GM23248 (cell line): ENCODE data around the gene IQGAP2.

Experiments
- EZH2 ChIP-seq: fragments of 200-600 bp; sonication (generic); IDR thresholded peaks from 2 replicates; pipeline ENCODE4 v1.6.1; 2018; ENCODE audit warnings: antibody characterized with exemption, mild to moderate bottlenecking; ENCODE audit not compliant: insufficient read depth, poor library complexity, severe bottlenecking
- EZH2phosphoT487 ChIP-seq: fragments of 200-600 bp; sonication (generic); IDR thresholded peaks from 2 replicates; pipeline ENCODE4 v1.6.1; 2018; ENCODE audit warnings: antibody characterized with exemption, moderate library complexity, mild to moderate bottlenecking, low read depth; ENCODE audit not compliant: insufficient read depth

DNA sequence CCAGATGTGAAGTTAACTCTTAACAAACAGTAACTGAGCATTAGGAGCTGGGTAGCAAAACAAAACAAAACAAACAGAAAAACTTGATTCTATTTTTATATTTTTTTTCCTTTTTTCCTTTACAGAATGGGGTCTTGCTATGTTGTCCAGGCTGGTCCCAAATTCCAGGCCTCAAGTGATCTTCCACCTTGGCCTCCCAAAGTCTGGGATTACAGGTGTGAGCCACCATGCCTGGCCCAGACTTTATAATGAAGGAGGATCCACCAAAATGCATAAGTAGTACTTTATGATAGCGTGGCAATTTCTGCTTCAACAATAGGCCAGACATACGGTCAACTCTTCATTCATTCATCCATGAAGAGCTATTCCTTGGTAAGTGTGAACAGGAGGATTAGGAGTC lies 5.9 kb upstream of the IQGAP2 start:
- no peak for TF ChIP-seq EZH2
- no peak for TF ChIP-seq EZH2phosphoT487
